Upper lobe of left lung (tissue), 4 donors: Measurements from ENCODE around the gene CNTN6.

ENCODE experiments used
- EP300 ChIP-seq, 4 donors: sonication (generic); formaldehyde crosslinking; IDR thresholded peaks; one replicate each; pipeline ENCODE4 v1.5.1; 2017; ENCODE audit warnings: antibody characterized with exemption in 4 of 4, control low read depth in 2 of 4
- POLR2A ChIP-seq, 4 donors: fragments of 450-650 bp; IDR thresholded peaks; one replicate each; pipeline ENCODE4 v1.5.1; 2016 to 2017; ENCODE audit warnings: antibody characterized with exemption in 4 of 4, mild to moderate bottlenecking in 2 of 4
- POLR2AphosphoS5 ChIP-seq, 2 donors: sonication (generic); formaldehyde crosslinking; IDR thresholded peaks; one replicate each; pipeline ENCODE4 v1.5.1; 2017; ENCODE audit warnings: antibody characterized with exemption in 2 of 2
- TF ChIP-seq, protein P1 (sequence below), 6 experiments: fragments of 450-650 bp in 4 of 6; fragments of 200-600 bp in 2 of 6; sonication (generic) in 2 of 6; IDR thresholded peaks; one replicate each; pipeline ENCODE4 v1.5.1; 2016 to 2019; ENCODE audit warnings: antibody characterized with exemption in 6 of 6

DNA sequence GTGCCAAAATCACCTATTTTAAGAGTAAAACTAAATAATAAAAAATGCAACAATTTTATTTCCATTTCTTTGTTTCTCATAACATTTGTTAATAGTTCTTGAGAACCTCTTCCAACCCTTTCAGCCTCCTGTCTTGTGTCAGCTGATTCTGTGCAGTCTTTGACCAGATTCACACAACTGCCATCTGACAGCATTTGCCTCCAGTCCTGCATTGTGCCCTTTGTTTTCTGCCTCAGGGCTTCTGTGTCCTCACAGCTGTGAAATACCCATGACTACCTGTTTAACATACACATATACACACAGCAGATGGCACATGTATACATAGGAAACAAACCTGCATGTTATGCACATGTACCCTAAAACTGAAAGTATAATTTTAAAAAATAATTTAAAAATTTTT is 13.2 kb upstream of the CNTN6 start:
- TF ChIP-seq POLR2AphosphoS5 (IDR thresholded peaks at IDR 0.05) (no peak), POLR2A (IDR thresholded peaks at IDR 0.05) (no peak), EP300 (IDR thresholded peaks at IDR 0.05) (no peak)
- TF ChIP-seq, protein P1, sequence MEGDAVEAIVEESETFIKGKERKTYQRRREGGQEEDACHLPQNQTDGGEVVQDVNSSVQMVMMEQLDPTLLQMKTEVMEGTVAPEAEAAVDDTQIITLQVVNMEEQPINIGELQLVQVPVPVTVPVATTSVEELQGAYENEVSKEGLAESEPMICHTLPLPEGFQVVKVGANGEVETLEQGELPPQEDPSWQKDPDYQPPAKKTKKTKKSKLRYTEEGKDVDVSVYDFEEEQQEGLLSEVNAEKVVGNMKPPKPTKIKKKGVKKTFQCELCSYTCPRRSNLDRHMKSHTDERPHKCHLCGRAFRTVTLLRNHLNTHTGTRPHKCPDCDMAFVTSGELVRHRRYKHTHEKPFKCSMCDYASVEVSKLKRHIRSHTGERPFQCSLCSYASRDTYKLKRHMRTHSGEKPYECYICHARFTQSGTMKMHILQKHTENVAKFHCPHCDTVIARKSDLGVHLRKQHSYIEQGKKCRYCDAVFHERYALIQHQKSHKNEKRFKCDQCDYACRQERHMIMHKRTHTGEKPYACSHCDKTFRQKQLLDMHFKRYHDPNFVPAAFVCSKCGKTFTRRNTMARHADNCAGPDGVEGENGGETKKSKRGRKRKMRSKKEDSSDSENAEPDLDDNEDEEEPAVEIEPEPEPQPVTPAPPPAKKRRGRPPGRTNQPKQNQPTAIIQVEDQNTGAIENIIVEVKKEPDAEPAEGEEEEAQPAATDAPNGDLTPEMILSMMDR (IDR thresholded peaks at IDR 0.05): no peak
